Thoracic aorta (tissue), 2 donors: ENCODE measurements around the gene TIMM29. TPM values are rescaled to one million over a fixed set of nuclear protein-coding genes. Genes with fewer than 3 reads are reported as not detected.

Experiments
- ATAC-seq: fragments of 150-250 bp; one replicate; pipeline ENCODE4 v1.8.0; 2017; ENCODE audit warnings: low read depth; ENCODE audit not compliant: insufficient number of reproducible peaks, low FRiP score
- DNase-seq: peaks from one replicate; pipeline ENCODE4 v3.0.0-alpha.2; 2020; ENCODE audit warnings: low spot score
- H3K27ac ChIP-seq, 2 donors: fragments of 200-600 bp; sonication (generic); 1 replicate in 1 of 2; 2 replicates in 1 of 2; pipeline ENCODE4 v1.5.1; 2016; ENCODE audit warnings: mild to moderate bottlenecking in 2 of 2, moderate library complexity in 2 of 2
- H3K27me3 ChIP-seq: fragments of 200-600 bp; sonication (generic); replicated peaks from 2 replicates; pipeline ENCODE4 v1.6.0; 2016; ENCODE audit warnings: mild to moderate bottlenecking; ENCODE audit not compliant: insufficient read depth
- H3K36me3 ChIP-seq: fragments of 200-600 bp; sonication (generic); one replicate; pipeline ENCODE4 v1.5.1; 2016
- H3K4me1 ChIP-seq, 2 donors: fragments of 200-600 bp; sonication (generic); 1 replicate in 1 of 2; 2 replicates in 1 of 2; pipeline versions ENCODE4 v1.5.1 to v1.6.0; 2016; ENCODE audit warnings: low read depth in 2 of 2, mild to moderate bottlenecking in 1 of 2; ENCODE audit not compliant: control insufficient read depth in 1 of 2
- H3K4me3 ChIP-seq: fragments of 200-600 bp; sonication (generic); 2 replicates; pipeline ENCODE4 v1.5.1; 2016; ENCODE audit warnings: mild to moderate bottlenecking
- H3K9me3 ChIP-seq: fragments of 200-600 bp; sonication (generic); 2 replicates; pipeline ENCODE4 v1.5.1; 2016
- total RNA-seq, 2 donors: library from RNA; depleted of rRNA; stranded (reverse); fragments of >200 nt; gene quantifications; one replicate each; pipeline versions ENCODE4 v1.1.0 to v1.2.3, GENCODE V29; 2016
- TF ChIP-seq, protein P1 (sequence below): fragments of 200-600 bp; sonication (generic); IDR thresholded peaks from one replicate; pipeline ENCODE4 v1.5.1; 2019; ENCODE audit warnings: antibody characterized with exemption

Gene TIMM29
- total RNA-seq, 2 donors from 2014 or later: 33.3 to 34.8 TPM

DNA sequence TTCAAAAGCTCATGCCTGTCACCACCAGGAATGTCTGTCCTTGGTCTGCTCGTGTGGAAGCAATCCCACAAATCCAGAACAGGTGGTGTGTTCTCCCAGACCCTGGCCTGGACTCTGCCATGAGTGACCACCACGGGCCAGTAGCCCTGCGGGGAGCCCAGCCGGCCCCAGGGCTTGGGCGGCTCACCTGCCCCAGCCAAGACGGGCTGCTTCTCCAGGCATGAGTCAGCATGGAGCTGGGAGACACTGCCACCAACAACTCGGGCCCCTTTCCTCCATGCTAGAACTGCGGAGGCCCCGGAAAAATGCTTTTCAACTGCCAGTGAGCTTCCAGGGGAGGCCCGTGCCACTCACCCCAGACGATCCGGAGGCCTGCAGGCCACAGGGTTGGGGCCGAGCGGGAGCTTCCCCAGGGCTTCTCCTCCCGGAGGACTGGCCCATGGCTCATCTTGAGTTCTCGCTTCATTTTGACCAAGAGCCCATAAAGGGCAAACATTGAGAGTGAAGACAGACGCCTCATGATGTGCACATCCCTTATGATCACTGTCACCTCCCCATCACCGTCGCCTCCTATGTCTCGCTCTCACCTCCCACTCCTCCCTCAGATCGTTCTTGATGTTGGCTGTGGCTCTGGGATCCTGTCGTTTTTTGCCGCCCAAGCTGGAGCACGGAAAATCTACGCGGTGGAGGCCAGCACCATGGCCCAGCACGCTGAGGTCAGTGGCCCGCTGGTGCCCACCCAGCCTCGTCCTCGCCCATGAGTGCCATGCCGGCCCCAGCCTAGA lies 16.8 kb upstream of the TIMM29 start:
- ATAC-seq (no peak), DNase-seq (no peak)
- Histone ChIP-seq H3K27ac (no peak overlapping the region), H3K4me1 (no peaks in the 10 kb centered on the region), H3K4me3 (no peak overlapping the region), H3K27me3 (no peaks in the 10 kb centered on the region), H3K9me3 (no peaks in the 10 kb centered on the region), H3K36me3 (peaks cover 58% of the 10 kb centered on the region)
- TF ChIP-seq, protein P1, sequence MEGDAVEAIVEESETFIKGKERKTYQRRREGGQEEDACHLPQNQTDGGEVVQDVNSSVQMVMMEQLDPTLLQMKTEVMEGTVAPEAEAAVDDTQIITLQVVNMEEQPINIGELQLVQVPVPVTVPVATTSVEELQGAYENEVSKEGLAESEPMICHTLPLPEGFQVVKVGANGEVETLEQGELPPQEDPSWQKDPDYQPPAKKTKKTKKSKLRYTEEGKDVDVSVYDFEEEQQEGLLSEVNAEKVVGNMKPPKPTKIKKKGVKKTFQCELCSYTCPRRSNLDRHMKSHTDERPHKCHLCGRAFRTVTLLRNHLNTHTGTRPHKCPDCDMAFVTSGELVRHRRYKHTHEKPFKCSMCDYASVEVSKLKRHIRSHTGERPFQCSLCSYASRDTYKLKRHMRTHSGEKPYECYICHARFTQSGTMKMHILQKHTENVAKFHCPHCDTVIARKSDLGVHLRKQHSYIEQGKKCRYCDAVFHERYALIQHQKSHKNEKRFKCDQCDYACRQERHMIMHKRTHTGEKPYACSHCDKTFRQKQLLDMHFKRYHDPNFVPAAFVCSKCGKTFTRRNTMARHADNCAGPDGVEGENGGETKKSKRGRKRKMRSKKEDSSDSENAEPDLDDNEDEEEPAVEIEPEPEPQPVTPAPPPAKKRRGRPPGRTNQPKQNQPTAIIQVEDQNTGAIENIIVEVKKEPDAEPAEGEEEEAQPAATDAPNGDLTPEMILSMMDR: no peak

DNA sequence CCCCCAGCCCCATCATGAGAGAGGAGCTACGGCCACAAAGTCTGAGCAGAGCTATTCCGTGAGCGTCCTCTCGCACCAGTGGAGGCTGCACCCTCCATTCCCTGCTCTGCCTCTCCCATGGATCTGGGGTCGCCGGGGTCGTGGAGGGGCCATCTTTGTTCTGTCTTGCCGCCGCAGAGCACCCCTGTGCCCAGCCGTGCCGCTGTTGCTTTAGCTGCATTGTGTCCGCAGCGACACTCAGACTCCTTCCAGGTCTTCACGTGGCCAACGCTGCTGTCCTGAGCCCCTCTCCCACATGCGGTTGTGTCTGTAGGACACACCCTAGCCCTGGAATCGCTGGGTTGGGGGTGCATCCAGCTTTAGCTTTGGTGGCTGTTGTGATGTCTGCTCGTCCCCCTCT lies 16.0 kb upstream of the TIMM29 start:
- H3K4me1 ChIP-seq: no peaks in the 10 kb centered on the region
- no peak overlapping the region for H3K27ac ChIP-seq
- no peak overlapping the region for H3K4me3 ChIP-seq
- TF ChIP-seq, protein P1: no peak
- peaks cover 58% of the 10 kb centered on the region for H3K36me3 ChIP-seq
- H3K9me3 ChIP-seq: no peaks in the 10 kb centered on the region
- no peaks in the 10 kb centered on the region for H3K27me3 ChIP-seq
- DNase-seq (no peak), ATAC-seq (no peak)

DNA sequence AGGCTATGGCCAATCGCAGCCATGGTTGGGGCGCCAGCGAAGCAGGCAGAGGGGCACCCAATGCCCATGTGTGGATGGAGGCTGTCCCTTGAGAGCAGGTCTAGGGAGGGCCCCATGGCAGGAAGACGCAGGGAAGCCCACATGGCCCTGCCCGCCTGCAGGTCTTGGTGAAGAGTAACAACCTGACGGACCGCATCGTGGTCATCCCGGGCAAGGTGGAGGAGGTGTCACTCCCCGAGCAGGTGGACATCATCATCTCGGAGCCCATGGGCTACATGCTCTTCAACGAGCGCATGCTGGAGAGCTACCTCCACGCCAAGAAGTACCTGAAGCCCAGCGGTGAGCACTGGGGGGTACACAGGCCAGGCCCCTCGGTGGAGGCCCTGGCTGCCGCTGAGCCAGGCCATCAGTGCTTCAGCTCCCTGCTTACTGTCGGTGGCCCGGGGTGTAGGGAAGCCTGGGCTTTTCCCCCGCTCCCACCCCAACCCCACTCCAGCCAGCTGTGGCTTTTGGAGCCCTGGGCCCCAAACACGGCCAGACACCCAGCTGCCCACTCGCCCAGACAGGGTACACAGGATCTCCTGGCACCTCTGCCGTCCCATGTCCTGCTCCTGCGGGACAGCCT lies 14.8 kb upstream of the TIMM29 start:
- H3K36me3 ChIP-seq: peaks cover 47% of the 10 kb centered on the region
- ATAC-seq (no peak), DNase-seq (no peak)
- H3K9me3 ChIP-seq: no peaks in the 10 kb centered on the region
- H3K27me3 ChIP-seq: no peaks in the 10 kb centered on the region
- no peak overlapping the region for H3K4me3 ChIP-seq
- H3K4me1 ChIP-seq: no peaks in the 10 kb centered on the region
- H3K27ac ChIP-seq: no peak overlapping the region
- TF ChIP-seq, protein P1: no peak

DNA sequence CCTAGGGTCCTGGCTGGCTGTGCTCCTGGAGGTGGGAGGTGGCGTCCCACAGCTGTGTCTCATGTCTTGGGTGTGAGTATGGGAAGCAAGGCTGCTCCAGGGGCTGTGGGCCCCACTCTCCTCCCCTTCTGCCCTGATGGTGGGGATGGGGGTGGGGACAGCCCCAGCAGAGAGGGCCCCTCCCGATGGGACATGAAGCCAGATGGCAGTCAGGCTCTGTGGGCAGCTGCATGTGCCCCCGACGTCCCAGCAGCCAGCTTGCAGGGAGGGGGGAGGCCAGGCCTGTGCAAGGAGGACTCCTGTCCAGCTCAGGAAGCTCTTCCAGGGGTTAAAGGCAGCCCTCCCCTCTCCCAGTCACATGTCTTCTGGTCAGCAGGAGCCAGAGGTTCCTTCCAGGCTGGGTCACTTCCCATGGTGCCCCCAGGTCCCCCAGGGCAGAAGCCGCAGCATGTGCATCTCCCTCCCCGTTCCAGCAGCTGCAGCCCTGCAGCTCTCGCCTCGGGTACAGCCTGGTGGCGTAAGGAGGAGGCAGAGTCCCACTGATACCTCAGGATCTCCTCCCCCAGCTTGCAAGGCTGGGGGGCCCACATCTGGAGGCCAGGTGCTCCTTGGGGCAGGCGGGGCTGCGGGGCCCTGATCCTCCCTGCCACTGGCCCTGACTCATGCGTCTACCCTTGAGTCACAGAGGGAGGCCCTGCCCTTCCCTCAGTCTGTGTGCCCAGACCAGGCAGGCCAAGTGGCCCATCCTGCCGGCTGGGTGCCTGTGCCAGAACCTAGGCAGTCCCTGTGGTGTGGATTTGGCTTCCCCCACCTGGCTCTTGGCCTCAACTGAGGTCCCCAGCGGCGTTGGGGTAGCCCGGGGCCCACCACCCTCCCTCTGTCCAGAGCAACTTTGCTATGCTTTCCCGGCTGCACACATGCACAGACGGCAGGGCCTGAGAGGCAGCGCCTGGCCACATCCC lies 13.2 kb upstream of the TIMM29 start:
- Histone ChIP-seq H3K9me3 (no peaks in the 10 kb centered on the region), H3K27me3 (no peaks in the 10 kb centered on the region), H3K27ac (no peak overlapping the region), H3K36me3 (peaks cover 44% of the 10 kb centered on the region), H3K4me1 (no peaks in the 10 kb centered on the region), H3K4me3 (no peak overlapping the region)
- TF ChIP-seq, protein P1: no peak
- DNase-seq (no peak), ATAC-seq (no peak)

DNA sequence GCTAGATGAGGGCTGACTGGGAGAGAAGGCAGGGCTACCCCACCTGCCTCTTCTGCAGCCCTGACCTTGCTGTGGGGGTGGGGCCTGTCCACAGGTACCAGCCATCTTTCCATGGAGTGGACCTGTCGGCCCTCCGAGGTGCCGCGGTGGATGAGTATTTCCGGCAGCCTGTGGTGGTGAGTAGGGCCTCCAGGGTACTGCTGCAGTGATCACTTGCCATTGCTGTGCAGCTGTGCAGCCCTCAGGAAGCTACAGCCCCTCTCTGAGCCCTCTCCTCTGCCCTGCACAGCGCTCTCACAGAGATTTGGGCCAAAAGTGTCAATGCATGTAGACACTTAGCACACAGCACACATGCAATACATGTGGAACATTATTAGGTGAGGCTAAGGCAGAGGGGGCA lies 12.0 kb upstream of the TIMM29 start:
- H3K27ac ChIP-seq: no peak overlapping the region
- H3K4me1 ChIP-seq: no peaks in the 10 kb centered on the region
- no peaks in the 10 kb centered on the region for H3K9me3 ChIP-seq
- no peak for DNase-seq
- peaks cover 48% of the 10 kb centered on the region for H3K36me3 ChIP-seq
- H3K27me3 ChIP-seq: no peaks in the 10 kb centered on the region
- TF ChIP-seq, protein P1: no peak
- H3K4me3 ChIP-seq: no peak overlapping the region
- ATAC-seq: no peak
